ENCODE results near the gene ABHD11. TPM values are rescaled to one million over a fixed set of nuclear protein-coding genes. Genes with fewer than 3 reads are reported as not detected.

ABHD11 gene
- total and polyA plus RNA-seq, 2 experiments from 2014 or later = 18.7 to 24.6 TPM

DNA sequence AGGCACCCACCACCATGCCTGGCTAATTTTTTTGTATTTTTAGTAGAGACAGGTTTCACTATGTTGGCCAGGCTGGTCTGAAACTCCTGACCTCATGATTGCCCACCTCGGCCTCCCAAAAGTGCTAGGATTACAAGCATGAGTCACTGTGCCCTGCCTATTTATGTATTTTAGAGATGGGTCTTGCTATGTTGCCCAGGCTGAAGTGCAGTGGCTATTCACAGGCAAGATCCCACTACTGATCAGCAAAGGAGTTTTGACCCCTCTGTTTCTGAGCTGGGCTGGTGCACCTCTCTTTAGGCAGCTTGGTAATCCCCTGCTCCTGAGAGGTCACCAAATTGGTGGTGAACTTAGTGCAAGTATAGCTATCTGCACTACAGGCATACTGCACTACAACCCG is 6.2 kb downstream of the ABHD11 start:
- no peaks in the 10 kb centered on the region for H3K9me2 ChIP-seq (ENCODE audit: insufficient read depth)
- H3K4me1 Mint-ChIP-seq = peaks cover 15% of the 10 kb centered on the region

DNA sequence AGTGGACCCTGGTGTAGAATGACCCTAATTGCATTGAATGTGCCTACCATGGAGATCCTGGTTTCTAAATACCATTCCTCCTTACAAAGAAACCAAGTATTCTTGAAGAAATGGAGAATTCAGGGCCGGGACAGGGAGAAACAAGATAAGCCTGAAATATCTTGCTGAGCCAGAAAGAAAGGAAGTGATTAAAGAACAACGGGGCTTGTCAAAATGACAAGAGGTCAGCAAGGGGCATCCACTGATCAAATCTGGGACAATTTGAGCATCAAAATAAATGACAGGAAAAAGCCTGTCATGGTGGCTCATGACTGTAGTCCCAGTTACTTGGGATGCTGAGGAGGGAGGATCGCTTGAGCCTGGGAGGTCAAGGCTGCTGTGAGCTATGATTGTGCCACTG is 8.1 kb downstream of the ABHD11 start:
- Histone ChIP-seq H3F3A (replicated peaks; ENCODE audit: low read depth) (0 out of 2 replicates have a peak, but pooled peaks cover 2% of the 10 kb centered on the region), H3K4me1 (ENCODE audit: insufficient read depth) (0 out of 2 replicates have a peak, but pooled peaks cover 7% of the 10 kb centered on the region), H3K27me3 (ENCODE audit: insufficient read depth) (no peaks in the 10 kb centered on the region), H3K4me2 (no peak overlapping the region), H3K79me2 (replicated peaks; ENCODE audit: insufficient read depth) (no peaks in the 10 kb centered on the region), H4K20me1 (replicated peaks; ENCODE audit: insufficient read depth) (no peaks in the 10 kb centered on the region), H3K27ac (ENCODE audit: low read depth) (no peak overlapping the region), H3K4me3 (no peak overlapping the region), H3K9me2 (ENCODE audit: insufficient read depth) (no peaks in the 10 kb centered on the region), H2AFZ (no peak overlapping the region), H3K36me3 (ENCODE audit: insufficient read depth) (no peaks in the 10 kb centered on the region)
- H3K9me3 Mint-ChIP-seq = no peaks in the 10 kb centered on the region
- no peaks in the 10 kb centered on the region for H3K27me3 Mint-ChIP-seq (ENCODE audit: insufficient read depth, low read depth, poor library complexity)
- no peaks in the 10 kb centered on the region for H3K36me3 Mint-ChIP-seq (ENCODE audit: low read depth)
- ATAC-seq (no peak), DNase-seq (ENCODE audit: low spot score) (no peak)
- no peak overlapping the region for H3K27ac Mint-ChIP-seq
- H3K4me3 Mint-ChIP-seq = no peak overlapping the region
- H3K4me1 Mint-ChIP-seq = peaks cover 15% of the 10 kb centered on the region
- TF ChIP-seq ZNF462 (CRISPR knock-in tag; IDR thresholded peaks at IDR 0.05) = no peak
- no peak for TF ChIP-seq EZH2phosphoT487 (IDR thresholded peaks at IDR 0.05; ENCODE audit: unreplicated experiment)
- no peak for TF ChIP-seq ZNF114 (CRISPR knock-in tag; IDR thresholded peaks at IDR 0.05)

More for the DNA sequence above, 6.2 kb downstream of the ABHD11 start:
- H3K4me3 ChIP-seq = no peak overlapping the region
- no peaks in the 10 kb centered on the region for H3F3A ChIP-seq (replicated peaks; ENCODE audit: low read depth)
- H4K20me1 ChIP-seq (replicated peaks; ENCODE audit: insufficient read depth) = peaks cover 8% of the 10 kb centered on the region; the same call in 1 of the 2 replicates
- H3K79me2 ChIP-seq (replicated peaks; ENCODE audit: insufficient read depth) = no peaks in the 10 kb centered on the region; the same call in 1 of the 2 replicates
- no peak overlapping the region for H3K4me3 Mint-ChIP-seq
- H3K36me3 ChIP-seq (ENCODE audit: insufficient read depth) = 0 out of 2 replicates have a peak, but pooled peaks cover 3% of the 10 kb centered on the region
- H3K27ac ChIP-seq (ENCODE audit: low read depth) = no peak overlapping the region
- no peaks in the 10 kb centered on the region for H3K27me3 ChIP-seq (ENCODE audit: insufficient read depth)
- no peak overlapping the region for H2AFZ ChIP-seq
- peaks cover 1% of the 10 kb centered on the region for H3K27me3 Mint-ChIP-seq (ENCODE audit: insufficient read depth, low read depth, poor library complexity)
- DNase-seq (ENCODE audit: low spot score) = no peak
- H3K9me3 Mint-ChIP-seq = no peaks in the 10 kb centered on the region
- H3K36me3 Mint-ChIP-seq (ENCODE audit: low read depth) = peaks cover 8% of the 10 kb centered on the region
- TF ChIP-seq, protein P1, sequence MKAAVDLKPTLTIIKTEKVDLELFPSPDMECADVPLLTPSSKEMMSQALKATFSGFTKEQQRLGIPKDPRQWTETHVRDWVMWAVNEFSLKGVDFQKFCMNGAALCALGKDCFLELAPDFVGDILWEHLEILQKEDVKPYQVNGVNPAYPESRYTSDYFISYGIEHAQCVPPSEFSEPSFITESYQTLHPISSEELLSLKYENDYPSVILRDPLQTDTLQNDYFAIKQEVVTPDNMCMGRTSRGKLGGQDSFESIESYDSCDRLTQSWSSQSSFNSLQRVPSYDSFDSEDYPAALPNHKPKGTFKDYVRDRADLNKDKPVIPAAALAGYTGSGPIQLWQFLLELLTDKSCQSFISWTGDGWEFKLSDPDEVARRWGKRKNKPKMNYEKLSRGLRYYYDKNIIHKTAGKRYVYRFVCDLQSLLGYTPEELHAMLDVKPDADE (IDR thresholded peaks at IDR 0.05) = no peak
- TF ChIP-seq EZH2phosphoT487 (IDR thresholded peaks at IDR 0.05; ENCODE audit: unreplicated experiment) = no peak
- no peak for TF ChIP-seq REST (IDR thresholded peaks at IDR 0.05; ENCODE audit: unreplicated experiment)
- TF ChIP-seq JUNB (IDR thresholded peaks at IDR 0.05; ENCODE audit: unreplicated experiment) = no peak
- ATAC-seq = no peak
- H3K4me1 ChIP-seq (ENCODE audit: insufficient read depth) = 0 out of 2 replicates have a peak, but pooled peaks cover 7% of the 10 kb centered on the region
- H3K4me2 ChIP-seq = no peak overlapping the region
- H3K27ac Mint-ChIP-seq = no peak overlapping the region

All from GM23338 (cell line).